Muscle of leg (tissue), 11 donors: ENCODE measurements around the gene CDKAL1. TPM values are rescaled to one million over a fixed set of nuclear protein-coding genes. Genes with fewer than 3 reads are reported as not detected.
A peak's percentile ranks its signal among the peaks of the same experiment; 100 is the strongest.

Source experiments
- DNase-seq: peaks from one replicate; pipeline ENCODE4 v3.0.0; 2013
- H3K27ac ChIP-seq: one replicate; pipeline ENCODE4 v1.5.1; 2013; ENCODE audit warnings: mild to moderate bottlenecking, low read length, control low read depth
- H3K27me3 ChIP-seq: one replicate; pipeline ENCODE4 v1.6.1; 2013; ENCODE audit warnings: low read length; ENCODE audit not compliant: control insufficient read depth, insufficient read depth
- H3K36me3 ChIP-seq: one replicate; pipeline ENCODE4 v1.6.1; 2013; ENCODE audit warnings: low read length; ENCODE audit not compliant: control insufficient read depth, insufficient read depth
- H3K4me1 ChIP-seq: one replicate; pipeline ENCODE4 v1.6.1; 2013; ENCODE audit warnings: low read length; ENCODE audit not compliant: control insufficient read depth, insufficient read depth
- H3K4me3 ChIP-seq: one replicate; pipeline ENCODE4 v1.5.1; 2013; ENCODE audit warnings: low read length, control low read depth
- H3K9me3 ChIP-seq: replicated peaks from 2 replicates; pipeline ENCODE4 v1.6.1; 2013; ENCODE audit warnings: low read depth, low read length; ENCODE audit not compliant: control insufficient read depth
- WGBS: methylation state at CpG from one replicate; pipeline ENCODE4 v1.1.5; 2013; ENCODE audit warnings: missing lambda C conversion rate; ENCODE audit not compliant: insufficient coverage; 5-methylcytosine and 5-hydroxymethylcytosine counted together
- polyA plus RNA-seq, 8 donors: library from polyadenylated mRNA; unstranded; fragments of 120-200 nt; gene quantifications; one replicate each; pipeline versions ENCODE4 v1.2.1 to v1.2.3, GENCODE V29; 2013; ENCODE audit warnings: inconsistent platforms in 1 of 8, low replicate concordance in 1 of 8; ENCODE audit not compliant: insufficient read length in 8 of 8, insufficient read depth in 1 of 8
- total RNA-seq: library from RNA; stranded (reverse); fragments of 120-200 nt; gene quantifications from one replicate; pipeline ENCODE4 v1.2.4, GENCODE V29; 2013

The CDKAL1 gene
- total and polyA plus RNA-seq, 9 donors = 11.0 to 23.6 (median 13.0) TPM

GRCh38 chr6:21262504-21262903 is 728.2 kb downstream of the CDKAL1 start:
- no peak for DNase-seq
- Histone ChIP-seq H3K4me3 (no peak overlapping the region), H3K36me3 (no peaks in the 10 kb centered on the region), H3K27ac (no peak overlapping the region), H3K4me1 (no peaks in the 10 kb centered on the region), H3K9me3 (no peaks in the 10 kb centered on the region), H3K27me3 (no peaks in the 10 kb centered on the region)
- WGBS = 100% methylated on average over 2 of the region's 5 CpGs

GRCh38 chr6:21263531-21264287 is 729.5 kb downstream of the CDKAL1 start:
- 73% methylated on average over 10 of the region's 18 CpGs for WGBS
- DNase-seq = no peak

GRCh38 chr6:21264288-21265033 is 730.2 kb downstream of the CDKAL1 start:
- no peaks in the 10 kb centered on the region for H3K36me3 ChIP-seq
- no peak overlapping the region for H3K27ac ChIP-seq
- no peak overlapping the region for H3K4me3 ChIP-seq
- no peaks in the 10 kb centered on the region for H3K27me3 ChIP-seq
- DNase-seq = no peak
- WGBS = 49% methylated on average over 3 of the region's 10 CpGs
- H3K9me3 ChIP-seq = no peaks in the 10 kb centered on the region
- H3K4me1 ChIP-seq = no peaks in the 10 kb centered on the region

More at GRCh38 chr6:21263531-21264287, 729.5 kb downstream of the CDKAL1 start:
- H3K9me3 ChIP-seq = no peaks in the 10 kb centered on the region
- no peak overlapping the region for H3K4me3 ChIP-seq
- no peak overlapping the region for H3K27ac ChIP-seq
- H3K36me3 ChIP-seq = no peaks in the 10 kb centered on the region
- no peaks in the 10 kb centered on the region for H3K4me1 ChIP-seq
- H3K27me3 ChIP-seq = no peaks in the 10 kb centered on the region

GRCh38 chr6:21265034-21265729 is 730.9 kb downstream of the CDKAL1 start:
- Histone ChIP-seq H3K27ac (no peak overlapping the region), H3K4me3 (no peak overlapping the region), H3K36me3 (no peaks in the 10 kb centered on the region), H3K27me3 (no peaks in the 10 kb centered on the region), H3K4me1 (no peaks in the 10 kb centered on the region), H3K9me3 (no peaks in the 10 kb centered on the region)
- 93% methylated on average over 2 of the region's 4 CpGs for WGBS
- no peak for DNase-seq

- no peaks in the 10 kb centered on the region for H3K36me3 ChIP-seq
- DNase-seq = no peak
- no peaks in the 10 kb centered on the region for H3K27me3 ChIP-seq
- peaks cover 3% of the 10 kb centered on the region for H3K4me1 ChIP-seq
- no CpG with 5 or more reads among the region's 2 CpGs for WGBS
- H3K9me3 ChIP-seq = no peaks in the 10 kb centered on the region
- H3K4me3 ChIP-seq = no peak overlapping the region
- H3K27ac ChIP-seq = no peak overlapping the region
These were observed 731.4 kb downstream of the CDKAL1 start for GRCh38 chr6:21265730-21266044.

- H3K27ac ChIP-seq = no peak overlapping the region
- H3K27me3 ChIP-seq = no peaks in the 10 kb centered on the region
- H3K4me3 ChIP-seq = no peak overlapping the region
- WGBS = 35% methylated on average over 12 of the region's 14 CpGs
- H3K9me3 ChIP-seq = peaks cover 4% of the 10 kb centered on the region
- H3K36me3 ChIP-seq = no peaks in the 10 kb centered on the region
- peak; percentile 50 for DNase-seq
- peaks cover 7% of the 10 kb centered on the region for H3K4me1 ChIP-seq
These were observed 736.5 kb downstream of the CDKAL1 start for GRCh38 chr6:21270636-21271201.

- peaks cover 4% of the 10 kb centered on the region for H3K9me3 ChIP-seq
- WGBS = 71% methylated on average over 4 of the region's 7 CpGs
- H3K27me3 ChIP-seq = no peaks in the 10 kb centered on the region
- H3K4me1 ChIP-seq = peaks cover 7% of the 10 kb centered on the region
- H3K36me3 ChIP-seq = no peaks in the 10 kb centered on the region
- no peak overlapping the region for H3K27ac ChIP-seq
- H3K4me3 ChIP-seq = no peak overlapping the region
- DNase-seq = no peak
These were observed 737.3 kb downstream of the CDKAL1 start for GRCh38 chr6:21271428-21272155.

GRCh38 chr6:21273451-21273850 is 739.2 kb downstream of the CDKAL1 start:
- peaks cover 7% of the 10 kb centered on the region for H3K4me1 ChIP-seq
- H3K9me3 ChIP-seq = peaks cover 4% of the 10 kb centered on the region
- no peak overlapping the region for H3K27ac ChIP-seq
- no CpG with 5 or more reads among the region's 2 CpGs for WGBS
- no peaks in the 10 kb centered on the region for H3K27me3 ChIP-seq
- H3K4me3 ChIP-seq = no peak overlapping the region
- no peaks in the 10 kb centered on the region for H3K36me3 ChIP-seq
- DNase-seq = no peak

GRCh38 chr6:21274851-21275250 is 740.6 kb downstream of the CDKAL1 start:
- H3K27ac ChIP-seq = no peak overlapping the region
- no peak overlapping the region for H3K4me3 ChIP-seq
- no peak for DNase-seq
- H3K4me1 ChIP-seq = peaks cover 7% of the 10 kb centered on the region
- H3K27me3 ChIP-seq = no peaks in the 10 kb centered on the region
- H3K9me3 ChIP-seq = peaks cover 4% of the 10 kb centered on the region
- WGBS = 76% methylated on average over 3 of the region's 6 CpGs
- H3K36me3 ChIP-seq = no peaks in the 10 kb centered on the region
